KMS-11 (cell line): ENCODE data around the gene GCHFR.

Experiments used
- H2AFZ ChIP-seq: fragments of 200-600 bp; sonication (generic); 2 replicates; pipeline ENCODE4 v1.6.1; 2016; ENCODE audit warnings: antibody characterized with exemption, mixed run types, low read depth
- H3K27ac ChIP-seq: fragments of 200-600 bp; sonication (generic); 2 replicates; pipeline ENCODE4 v1.6.1; 2016; ENCODE audit warnings: mild to moderate bottlenecking, mixed run types
- H3K27me3 ChIP-seq: fragments of 200-600 bp; sonication (generic); 2 replicates; pipeline ENCODE4 v1.6.1; 2017; ENCODE audit warnings: mild to moderate bottlenecking, low read depth, mixed run types, moderate library complexity; ENCODE audit not compliant: insufficient read depth
- H3K36me3 ChIP-seq: fragments of 200-600 bp; sonication (generic); 2 replicates; pipeline ENCODE4 v1.6.1; 2017; ENCODE audit warnings: mild to moderate bottlenecking, mixed run types; ENCODE audit not compliant: insufficient read depth
- H3K4me1 ChIP-seq: fragments of 200-600 bp; sonication (generic); 2 replicates; pipeline ENCODE4 v1.6.1; 2016; ENCODE audit warnings: mild to moderate bottlenecking, low read depth, mixed run types; ENCODE audit not compliant: poor library complexity, severe bottlenecking
- H3K4me2 ChIP-seq: fragments of 200-600 bp; sonication (generic); 2 replicates; pipeline ENCODE4 v1.7.0; 2016; ENCODE audit warnings: mild to moderate bottlenecking, mixed run types
- H3K4me3 ChIP-seq: fragments of 200-600 bp; sonication (generic); IDR thresholded peaks from 2 replicates; pipeline ENCODE4 v1.6.1; 2017; ENCODE audit warnings: low read depth, low read length, mixed read lengths; ENCODE audit not compliant: insufficient read depth
- H3K79me2 ChIP-seq: fragments of 200-600 bp; sonication (generic); 2 replicates; pipeline ENCODE4 v1.6.1; 2016; ENCODE audit warnings: low read depth, mixed run types; ENCODE audit not compliant: insufficient read depth
- H3K9ac ChIP-seq: fragments of 200-600 bp; sonication (generic); 2 replicates; pipeline ENCODE4 v1.6.1; 2016; ENCODE audit warnings: mild to moderate bottlenecking, mixed run types
- H4K20me1 ChIP-seq: fragments of 200-600 bp; sonication (generic); 2 replicates; pipeline ENCODE4 v1.6.1; 2016; ENCODE audit warnings: mild to moderate bottlenecking, mixed run types; ENCODE audit not compliant: insufficient read depth
- CTCF ChIP-seq: fragments of 200-600 bp; sonication (generic); conservative IDR thresholded peaks from 2 replicates; pipeline ENCODE4 v1.6.1; 2017; ENCODE audit warnings: low read depth, mild to moderate bottlenecking, antibody characterized with exemption, low read length, moderate library complexity, mixed read lengths

GCHFR gene

GRCh38 chr15:40792394-40792793 lies 28.5 kb downstream of the GCHFR start:
- H3K4me1 ChIP-seq, result peaks cover 23% of the 10 kb centered on the region
- no peaks in the 10 kb centered on the region for H4K20me1 ChIP-seq
- H3K27ac ChIP-seq, result no peak overlapping the region

GRCh38 chr15:40793216-40793989 lies 29.5 kb downstream of the GCHFR start:
- Histone ChIP-seq H4K20me1 (no peaks in the 10 kb centered on the region), H3K4me2 (no peak overlapping the region), H2AFZ (no peak overlapping the region), H3K4me3 (no peak overlapping the region), H3K27ac (no peak overlapping the region), H3K27me3 (no peaks in the 10 kb centered on the region), H3K79me2 (no peaks in the 10 kb centered on the region; the same call in 1 of the 2 replicates), H3K4me1 (peaks cover 13% of the 10 kb centered on the region), H3K36me3 (no peaks in the 10 kb centered on the region), H3K9ac (no peak overlapping the region)
- no peak for TF ChIP-seq CTCF

More at GRCh38 chr15:40792394-40792793, 28.5 kb downstream of the GCHFR start:
- Histone ChIP-seq H3K9ac (no peak overlapping the region), H2AFZ (no peak overlapping the region), H3K79me2 (no peaks in the 10 kb centered on the region; the same call in 1 of the 2 replicates), H3K27me3 (no peaks in the 10 kb centered on the region), H3K4me2 (no peak overlapping the region), H3K4me3 (no peak overlapping the region), H3K36me3 (no peaks in the 10 kb centered on the region)
- TF ChIP-seq CTCF, result no peak

- H3K27me3 ChIP-seq, result no peaks in the 10 kb centered on the region
- H3K27ac ChIP-seq, result no peak overlapping the region
- H3K4me2 ChIP-seq, result no peak overlapping the region
- H3K9ac ChIP-seq, result no peak overlapping the region
- H3K79me2 ChIP-seq, result no peaks in the 10 kb centered on the region; the same call in 1 of the 2 replicates
- H3K36me3 ChIP-seq, result no peaks in the 10 kb centered on the region
- no peaks in the 10 kb centered on the region for H4K20me1 ChIP-seq
- peaks cover 7% of the 10 kb centered on the region for H3K4me1 ChIP-seq
- no peak for TF ChIP-seq CTCF
- no peak overlapping the region for H2AFZ ChIP-seq
- no peak overlapping the region for H3K4me3 ChIP-seq
Measured at GRCh38 chr15:40796041-40796440, 32.2 kb downstream of the GCHFR start.

GRCh38 chr15:40796512-40796911 lies 32.6 kb downstream of the GCHFR start:
- H3K4me1 ChIP-seq, result peaks cover 7% of the 10 kb centered on the region
- no peaks in the 10 kb centered on the region for H4K20me1 ChIP-seq
- H3K27ac ChIP-seq, result no peak overlapping the region
- no peaks in the 10 kb centered on the region for H3K27me3 ChIP-seq
- no peak overlapping the region for H3K9ac ChIP-seq
- H3K4me2 ChIP-seq, result no peak overlapping the region
- no peaks in the 10 kb centered on the region; the same call in 1 of the 2 replicates for H3K79me2 ChIP-seq
- no peak for TF ChIP-seq CTCF
- H2AFZ ChIP-seq, result no peak overlapping the region
- H3K36me3 ChIP-seq, result no peaks in the 10 kb centered on the region
- H3K4me3 ChIP-seq, result no peak overlapping the region
